Measurements from ENCODE around the gene RANBP9. TPM values are rescaled to one million over a fixed set of nuclear protein-coding genes. Genes with fewer than 3 reads are reported as not detected.

RANBP9 gene
- total RNA-seq (ENCODE audit: low replicate concordance) = 40.4 and 43.4 TPM in 2 replicates
- long read RNA-seq, partial matches to known transcripts = 3 of 16 reads
- long read RNA-seq, other reads (novel, unspliced or antisense) = 11 of 16 reads

DNA sequence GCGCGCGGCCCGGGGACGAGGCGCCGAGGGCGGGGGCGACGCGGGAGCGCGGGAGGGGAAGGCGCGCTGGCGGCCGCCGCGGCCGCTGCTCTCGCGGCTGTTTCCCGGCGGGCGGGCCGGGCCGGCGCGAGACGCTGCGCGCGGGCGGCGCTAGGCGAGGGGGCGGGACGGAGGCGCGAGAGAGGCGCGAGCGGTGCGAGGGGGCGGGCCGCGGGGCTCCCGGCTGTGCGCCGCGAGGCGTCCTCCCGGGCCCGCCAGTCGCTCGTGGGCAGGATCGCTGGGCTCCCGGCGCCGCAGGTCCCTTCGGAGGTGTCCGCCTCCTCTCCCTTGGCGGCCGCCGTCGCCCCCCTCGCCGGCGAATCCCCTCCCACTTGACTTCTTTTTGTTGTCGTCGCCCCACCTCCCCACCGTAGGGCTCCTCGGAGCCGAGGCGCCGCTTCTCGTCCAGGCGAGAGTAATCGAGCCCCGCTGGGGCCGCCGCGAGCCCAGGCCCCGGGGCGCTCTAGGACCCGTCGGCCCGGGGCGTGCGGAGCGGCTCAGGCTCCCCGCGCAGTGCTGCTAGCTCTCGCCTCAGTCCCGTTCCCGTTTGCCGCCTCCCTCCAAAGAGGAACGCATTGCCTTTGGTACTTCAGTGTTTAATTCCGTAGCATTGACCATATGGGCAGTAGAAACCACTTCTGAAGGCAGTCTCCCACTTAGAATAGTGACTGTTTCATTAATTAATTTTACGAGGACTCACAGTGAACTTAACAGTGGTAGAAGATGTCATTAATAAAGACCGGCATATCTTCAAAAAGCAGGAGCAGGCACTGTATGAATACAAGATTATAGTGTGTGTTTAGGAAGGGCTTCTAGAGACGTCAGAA, at the start of gene RANBP9:
RANBP9 (minus strand) TSS at position 103 of the 866 bp plus-strand sequence. CDS start 330 bp downstream, outside the sequence.
- H3K27ac Mint-ChIP-seq = peak within 1 kb of the TSS; percentile 98
- peaks cover 26% of the 10 kb centered on the region for H3K4me1 Mint-ChIP-seq (ENCODE audit: unreplicated experiment)
- H3K27me3 Mint-ChIP-seq = no peaks in the 10 kb centered on the region
- peaks cover 12% of the 10 kb centered on the region for H3K36me3 Mint-ChIP-seq
- peaks cover 5% of the 10 kb centered on the region for H3K9me3 Mint-ChIP-seq
- TF ChIP-seq, protein P1, sequence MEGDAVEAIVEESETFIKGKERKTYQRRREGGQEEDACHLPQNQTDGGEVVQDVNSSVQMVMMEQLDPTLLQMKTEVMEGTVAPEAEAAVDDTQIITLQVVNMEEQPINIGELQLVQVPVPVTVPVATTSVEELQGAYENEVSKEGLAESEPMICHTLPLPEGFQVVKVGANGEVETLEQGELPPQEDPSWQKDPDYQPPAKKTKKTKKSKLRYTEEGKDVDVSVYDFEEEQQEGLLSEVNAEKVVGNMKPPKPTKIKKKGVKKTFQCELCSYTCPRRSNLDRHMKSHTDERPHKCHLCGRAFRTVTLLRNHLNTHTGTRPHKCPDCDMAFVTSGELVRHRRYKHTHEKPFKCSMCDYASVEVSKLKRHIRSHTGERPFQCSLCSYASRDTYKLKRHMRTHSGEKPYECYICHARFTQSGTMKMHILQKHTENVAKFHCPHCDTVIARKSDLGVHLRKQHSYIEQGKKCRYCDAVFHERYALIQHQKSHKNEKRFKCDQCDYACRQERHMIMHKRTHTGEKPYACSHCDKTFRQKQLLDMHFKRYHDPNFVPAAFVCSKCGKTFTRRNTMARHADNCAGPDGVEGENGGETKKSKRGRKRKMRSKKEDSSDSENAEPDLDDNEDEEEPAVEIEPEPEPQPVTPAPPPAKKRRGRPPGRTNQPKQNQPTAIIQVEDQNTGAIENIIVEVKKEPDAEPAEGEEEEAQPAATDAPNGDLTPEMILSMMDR (conservative IDR thresholded peaks at IDR 0.05) = no peak
- H3K4me3 Mint-ChIP-seq = peak within 1 kb of the TSS; percentile 100
- peak; percentile 89 for DNase-seq (ENCODE audit: extremely low spot score, unreplicated experiment)

GRCh38 chr6:13760307-13761304, 49.0 kb upstream of the RANBP9 start:
- no peaks in the 10 kb centered on the region for H3K36me3 Mint-ChIP-seq
- H3K4me1 Mint-ChIP-seq (ENCODE audit: unreplicated experiment) = peaks cover 14% of the 10 kb centered on the region
- H3K9me3 Mint-ChIP-seq = no peaks in the 10 kb centered on the region

GRCh38 chr6:13759025-13759424, 47.4 kb upstream of the RANBP9 start:
- TF ChIP-seq, protein P1 (conservative IDR thresholded peaks at IDR 0.05) = no peak
- no peaks in the 10 kb centered on the region for H3K9me3 Mint-ChIP-seq
- no peaks in the 10 kb centered on the region for H3K27me3 Mint-ChIP-seq
- H3K4me1 Mint-ChIP-seq (ENCODE audit: unreplicated experiment) = peaks cover 13% of the 10 kb centered on the region
- DNase-seq (ENCODE audit: extremely low spot score, unreplicated experiment) = no peak
- H3K4me3 Mint-ChIP-seq = no peak overlapping the region
- H3K27ac Mint-ChIP-seq = no peak overlapping the region
- no peaks in the 10 kb centered on the region for H3K36me3 Mint-ChIP-seq

More at GRCh38 chr6:13760307-13761304, 49.0 kb upstream of the RANBP9 start:
- Mint-ChIP-seq H3K27me3 (no peaks in the 10 kb centered on the region), H3K27ac (no peak overlapping the region), H3K4me3 (no peak overlapping the region)
- TF ChIP-seq, protein P1 (conservative IDR thresholded peaks at IDR 0.05) = no peak
- no peak for DNase-seq (ENCODE audit: extremely low spot score, unreplicated experiment)

GRCh38 chr6:13754644-13755043, 43.0 kb upstream of the RANBP9 start:
- Mint-ChIP-seq H3K27ac (no peak overlapping the region), H3K9me3 (no peaks in the 10 kb centered on the region), H3K36me3 (no peaks in the 10 kb centered on the region), H3K27me3 (no peaks in the 10 kb centered on the region), H3K4me1 (ENCODE audit: unreplicated experiment) (no peaks in the 10 kb centered on the region), H3K4me3 (no peak overlapping the region)
- DNase-seq (ENCODE audit: extremely low spot score, unreplicated experiment) = no peak
- TF ChIP-seq, protein P1 (conservative IDR thresholded peaks at IDR 0.05) = no peak

GRCh38 chr6:13743736-13744127, 32.1 kb upstream of the RANBP9 start:
- Mint-ChIP-seq H3K36me3 (no peaks in the 10 kb centered on the region), H3K4me3 (no peak overlapping the region), H3K4me1 (ENCODE audit: unreplicated experiment) (no peaks in the 10 kb centered on the region), H3K9me3 (peaks cover 5% of the 10 kb centered on the region), H3K27ac (no peak overlapping the region), H3K27me3 (no peaks in the 10 kb centered on the region)
- no peak for DNase-seq (ENCODE audit: extremely low spot score, unreplicated experiment)
- TF ChIP-seq, protein P1 (conservative IDR thresholded peaks at IDR 0.05) = no peak
